Neural cell (in vitro differentiated cells): ENCODE measurements around the gene CCL1. TPM values are rescaled to one million over a fixed set of nuclear protein-coding genes. Genes with fewer than 3 reads are reported as not detected.

Experiments used
- H2AFZ ChIP-seq: fragments of 200-600, 300-800 bp; sonication (generic), shearing (Covaris generic); 2 replicates; pipeline ENCODE4 v1.6.0; 2014; ENCODE audit warnings: low read depth, mild to moderate bottlenecking, antibody characterized with exemption, low read length, moderate library complexity
- H3F3A ChIP-seq: fragments of 200-600 bp; shearing (Covaris generic); 2 replicates; pipeline ENCODE4 v1.6.1; 2016; ENCODE audit warnings: mild to moderate bottlenecking, moderate library complexity, mixed read lengths, antibody characterized with exemption, low read length; ENCODE audit not compliant: insufficient read depth, poor library complexity, severe bottlenecking
- H3K27ac ChIP-seq: fragments of 200-600, 300-800 bp; sonication (generic), shearing (Covaris generic); 2 replicates; pipeline ENCODE4 v1.5.1; 2014; ENCODE audit warnings: mild to moderate bottlenecking, low read length, moderate library complexity
- H3K27me3 ChIP-seq: fragments of 300-800, 200-600 bp; sonication (generic), shearing (Covaris generic); 2 replicates; pipeline ENCODE4 v1.6.0; 2014; ENCODE audit warnings: mild to moderate bottlenecking, low read depth, low read length, moderate library complexity; ENCODE audit not compliant: insufficient read depth
- H3K36me3 ChIP-seq: fragments of 300-800, 200-600 bp; sonication (generic), shearing (Covaris generic); 2 replicates; pipeline ENCODE4 v1.5.1; 2014; ENCODE audit warnings: mild to moderate bottlenecking, antibody characterized with exemption, low read length, moderate library complexity; ENCODE audit not compliant: insufficient read depth
- H3K4me2 ChIP-seq: fragments of 300-800, 200-600 bp; sonication (generic), shearing (Covaris generic); 2 replicates; pipeline ENCODE4 v1.6.0; 2014; ENCODE audit warnings: mild to moderate bottlenecking, low read length
- H3K4me3 ChIP-seq: fragments of 300-800, 200-600 bp; sonication (generic), shearing (Covaris generic); 2 replicates; pipeline ENCODE4 v1.5.1; 2014; ENCODE audit warnings: mild to moderate bottlenecking, low read length, moderate library complexity
- H3K79me2 ChIP-seq: fragments of 200-600 bp; shearing (Covaris generic); replicated peaks from 2 replicates; pipeline ENCODE4 v1.6.0; 2014; ENCODE audit warnings: mild to moderate bottlenecking, low read length, moderate library complexity; ENCODE audit not compliant: insufficient read depth
- H3K9ac ChIP-seq: fragments of 300-800, 200-600 bp; sonication (generic), shearing (Covaris generic); 2 replicates; pipeline ENCODE4 v1.6.1; 2016; ENCODE audit warnings: mild to moderate bottlenecking, low read length, mixed read lengths
- H3K9me2 ChIP-seq: fragments of 200-600 bp; shearing (Covaris generic); 2 replicates; pipeline ENCODE4 v1.6.1; 2016; ENCODE audit warnings: mild to moderate bottlenecking, low read length, mixed read lengths; ENCODE audit not compliant: insufficient read depth
- H3K9me3 ChIP-seq: fragments of 200-600, 300-800 bp; sonication (generic), shearing (Covaris generic); 2 replicates; pipeline ENCODE4 v1.6.1; 2016; ENCODE audit warnings: mild to moderate bottlenecking, mixed run types, low read length, moderate library complexity, mixed read lengths
- H4K20me1 ChIP-seq: fragments of 200-600 bp; shearing (Covaris generic); 2 replicates; pipeline ENCODE4 v1.6.1; 2016; ENCODE audit warnings: mild to moderate bottlenecking, mixed run types; ENCODE audit not compliant: insufficient read depth
- EP300 ChIP-seq: fragments of 450-650 bp; conservative IDR thresholded peaks from 2 replicates; pipeline ENCODE4 v1.6.1; 2014; ENCODE audit warnings: antibody characterized with exemption, mild to moderate bottlenecking, moderate library complexity; ENCODE audit not compliant: poor library complexity, severe bottlenecking
- EZH2 ChIP-seq: fragments of 200-600, 300-800 bp; shearing (Covaris generic), sonication (generic); IDR thresholded peaks from 2 replicates; pipeline ENCODE4 v1.6.1; 2014; ENCODE audit warnings: antibody characterized with exemption, low read length, borderline replicate concordance, mild to moderate bottlenecking; ENCODE audit not compliant: insufficient read depth, poor library complexity, severe bottlenecking
- POLR2AphosphoS5 ChIP-seq: IDR thresholded peaks from 2 replicates; pipeline ENCODE4 v1.6.1; 2012
- REST ChIP-seq: IDR thresholded peaks from 2 replicates; pipeline ENCODE4 v1.6.1; 2012; ENCODE audit warnings: borderline replicate concordance
- SMC3 ChIP-seq: fragments of 450-650 bp; conservative IDR thresholded peaks from 2 replicates; pipeline ENCODE4 v1.6.1; 2014; ENCODE audit warnings: antibody characterized with exemption, mild to moderate bottlenecking, moderate library complexity; ENCODE audit not compliant: poor library complexity
- polyA plus RNA-seq: library from polyadenylated mRNA; depleted of rRNA; stranded (reverse); fragments of >200 nt; gene quantifications from 2 replicates; pipeline ENCODE4 v1.2.3, GENCODE V29; 2014
- TF ChIP-seq, protein P1 (sequence below): fragments of 450-650 bp; IDR thresholded peaks from 2 replicates; pipeline ENCODE4 v1.5.1; 2014; ENCODE audit warnings: antibody characterized with exemption, mild to moderate bottlenecking, moderate library complexity; ENCODE audit not compliant: poor library complexity, severe bottlenecking

Gene CCL1
- polyA plus RNA-seq, 1 donor from 2014 or later = not detected

GRCh38 chr17:34375426-34375997 lies 12.5 kb upstream of the CCL1 start:
- Histone ChIP-seq H3F3A (no peaks in the 10 kb centered on the region), H3K4me2 (no peak overlapping the region), H2AFZ (no peak overlapping the region), H3K79me2 (no peaks in the 10 kb centered on the region), H3K9me3 (no peaks in the 10 kb centered on the region), H3K9ac (no peak overlapping the region), H3K36me3 (no peaks in the 10 kb centered on the region), H3K4me3 (no peak overlapping the region), H4K20me1 (no peaks in the 10 kb centered on the region), H3K9me2 (no peaks in the 10 kb centered on the region), H3K27me3 (no peaks in the 10 kb centered on the region), H3K27ac (no peak overlapping the region)
- no peak for TF ChIP-seq REST
- no peak for TF ChIP-seq EZH2
- TF ChIP-seq EP300 = no peak
- TF ChIP-seq, protein P1, sequence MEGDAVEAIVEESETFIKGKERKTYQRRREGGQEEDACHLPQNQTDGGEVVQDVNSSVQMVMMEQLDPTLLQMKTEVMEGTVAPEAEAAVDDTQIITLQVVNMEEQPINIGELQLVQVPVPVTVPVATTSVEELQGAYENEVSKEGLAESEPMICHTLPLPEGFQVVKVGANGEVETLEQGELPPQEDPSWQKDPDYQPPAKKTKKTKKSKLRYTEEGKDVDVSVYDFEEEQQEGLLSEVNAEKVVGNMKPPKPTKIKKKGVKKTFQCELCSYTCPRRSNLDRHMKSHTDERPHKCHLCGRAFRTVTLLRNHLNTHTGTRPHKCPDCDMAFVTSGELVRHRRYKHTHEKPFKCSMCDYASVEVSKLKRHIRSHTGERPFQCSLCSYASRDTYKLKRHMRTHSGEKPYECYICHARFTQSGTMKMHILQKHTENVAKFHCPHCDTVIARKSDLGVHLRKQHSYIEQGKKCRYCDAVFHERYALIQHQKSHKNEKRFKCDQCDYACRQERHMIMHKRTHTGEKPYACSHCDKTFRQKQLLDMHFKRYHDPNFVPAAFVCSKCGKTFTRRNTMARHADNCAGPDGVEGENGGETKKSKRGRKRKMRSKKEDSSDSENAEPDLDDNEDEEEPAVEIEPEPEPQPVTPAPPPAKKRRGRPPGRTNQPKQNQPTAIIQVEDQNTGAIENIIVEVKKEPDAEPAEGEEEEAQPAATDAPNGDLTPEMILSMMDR = no peak

GRCh38 chr17:34374457-34374856 lies 11.4 kb upstream of the CCL1 start:
- TF ChIP-seq REST (no peak), EP300 (no peak), POLR2AphosphoS5 (no peak), SMC3 (no peak)
- no peak overlapping the region for H3K4me2 ChIP-seq
- no peaks in the 10 kb centered on the region for H3K27me3 ChIP-seq
- H4K20me1 ChIP-seq = no peaks in the 10 kb centered on the region
- no peak overlapping the region for H3K9ac ChIP-seq
- H3K27ac ChIP-seq = no peak overlapping the region
- H3K4me3 ChIP-seq = no peak overlapping the region
- no peaks in the 10 kb centered on the region for H3K9me3 ChIP-seq
- no peak overlapping the region for H2AFZ ChIP-seq
- H3K9me2 ChIP-seq = no peaks in the 10 kb centered on the region
- H3K79me2 ChIP-seq = no peaks in the 10 kb centered on the region
- no peaks in the 10 kb centered on the region for H3F3A ChIP-seq
- no peaks in the 10 kb centered on the region for H3K36me3 ChIP-seq
